ENCODE measurements around the gene APCDD1L.
"Not testable (repeated sequence)": the region's sequence is repeated elsewhere in the genome, so short reads cannot be mapped to it uniquely, and the experiment has no call there.

The APCDD1L gene

GRCh38 chr20:58542411-58543095 is 27.4 kb upstream of the APCDD1L start:
- H3K9ac ChIP-seq (ENCODE audit: low read length) = no peak overlapping the region
- no peaks in the 10 kb centered on the region for H3K36me3 ChIP-seq (ENCODE audit: control insufficient read depth, insufficient read depth, low read length, severe bottlenecking)
- peaks cover 7% of the 10 kb centered on the region for H3K9me3 ChIP-seq (ENCODE audit: control insufficient read depth, low read length)
- H3K4me3 ChIP-seq (ENCODE audit: low read length) = no peak overlapping the region
- H3K4me1 ChIP-seq (ENCODE audit: control insufficient read depth, insufficient read depth, low read length) = peaks cover 12% of the 10 kb centered on the region
- DNase-seq (ENCODE audit: low read depth) = peak; percentile 24
- H3K27me3 ChIP-seq (replicated peaks; ENCODE audit: control insufficient read depth, insufficient read depth, low read length) = no peaks in the 10 kb centered on the region

GRCh38 chr20:58542034-58542410 is 26.8 kb upstream of the APCDD1L start:
- H3K9ac ChIP-seq (ENCODE audit: low read length); H3K27me3 ChIP-seq (replicated peaks; ENCODE audit: control insufficient read depth, insufficient read depth, low read length); H3K36me3 ChIP-seq (ENCODE audit: control insufficient read depth, insufficient read depth, low read length, severe bottlenecking): not testable (repeated sequence)
- Histone ChIP-seq H3K4me1 (ENCODE audit: control insufficient read depth, insufficient read depth, low read length) (peaks cover 12% of the 10 kb centered on the region), H3K9me3 (ENCODE audit: control insufficient read depth, low read length) (peaks cover 12% of the 10 kb centered on the region), H3K4me3 (ENCODE audit: low read length) (peak overlapping the region; percentile 18)
- DNase-seq (ENCODE audit: low read depth) = peak; percentile 42

DNA sequence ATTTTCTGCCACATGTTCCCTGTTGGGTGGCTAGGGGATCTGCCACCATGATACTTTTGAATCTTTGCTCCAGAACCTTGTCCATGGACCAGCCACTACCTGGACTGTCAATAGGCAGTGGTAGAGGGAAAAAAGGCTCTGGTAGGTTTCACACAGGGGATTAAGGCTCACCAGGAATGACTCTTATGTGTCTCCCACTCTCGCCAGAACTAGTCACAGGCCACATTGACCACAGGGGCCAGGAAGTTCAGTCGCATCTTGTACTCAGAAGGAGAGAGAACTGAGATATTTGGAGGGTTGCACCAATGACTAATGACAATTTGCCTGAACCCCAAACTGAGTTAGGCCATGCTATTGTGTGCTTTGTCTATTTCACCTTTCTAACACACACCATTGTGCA is 23.6 kb upstream of the APCDD1L start:
- Histone ChIP-seq H3K4me1 (ENCODE audit: control insufficient read depth, insufficient read depth, low read length) (peaks cover 12% of the 10 kb centered on the region), H3K9me3 (ENCODE audit: control insufficient read depth, low read length) (peaks cover 13% of the 10 kb centered on the region)
- no peak for DNase-seq (ENCODE audit: low read depth)

GRCh38 chr20:58537831-58538230 is 22.6 kb upstream of the APCDD1L start:
- no peaks in the 10 kb centered on the region for H3K27me3 ChIP-seq (replicated peaks; ENCODE audit: control insufficient read depth, insufficient read depth, low read length)
- H3K9ac ChIP-seq (ENCODE audit: low read length) = no peak overlapping the region
- peaks cover 12% of the 10 kb centered on the region for H3K4me1 ChIP-seq (ENCODE audit: control insufficient read depth, insufficient read depth, low read length)
- peaks cover 16% of the 10 kb centered on the region for H3K9me3 ChIP-seq (ENCODE audit: control insufficient read depth, low read length)
- no peak overlapping the region for H3K4me3 ChIP-seq (ENCODE audit: low read length)
- no peak for DNase-seq (ENCODE audit: low read depth)
- no peaks in the 10 kb centered on the region for H3K36me3 ChIP-seq (ENCODE audit: control insufficient read depth, insufficient read depth, low read length, severe bottlenecking)

More for the DNA sequence above, 23.6 kb upstream of the APCDD1L start:
- Histone ChIP-seq H3K36me3 (ENCODE audit: control insufficient read depth, insufficient read depth, low read length, severe bottlenecking) (no peaks in the 10 kb centered on the region), H3K4me3 (ENCODE audit: low read length) (no peak overlapping the region), H3K9ac (ENCODE audit: low read length) (no peak overlapping the region), H3K27me3 (replicated peaks; ENCODE audit: control insufficient read depth, insufficient read depth, low read length) (no peaks in the 10 kb centered on the region)

- H3K9me3 ChIP-seq (ENCODE audit: control insufficient read depth, low read length) = peaks cover 32% of the 10 kb centered on the region
- H3K4me3 ChIP-seq (ENCODE audit: low read length) = no peak overlapping the region
- no peak overlapping the region for H3K9ac ChIP-seq (ENCODE audit: low read length)
- no peak for DNase-seq (ENCODE audit: low read depth)
- no peaks in the 10 kb centered on the region for H3K27me3 ChIP-seq (replicated peaks; ENCODE audit: control insufficient read depth, insufficient read depth, low read length)
- H3K36me3 ChIP-seq (ENCODE audit: control insufficient read depth, insufficient read depth, low read length, severe bottlenecking) = no peaks in the 10 kb centered on the region
- no peaks in the 10 kb centered on the region for H3K4me1 ChIP-seq (ENCODE audit: control insufficient read depth, insufficient read depth, low read length)
These were observed 21.1 kb upstream of the APCDD1L start for GRCh38 chr20:58536289-58536688.

DNA sequence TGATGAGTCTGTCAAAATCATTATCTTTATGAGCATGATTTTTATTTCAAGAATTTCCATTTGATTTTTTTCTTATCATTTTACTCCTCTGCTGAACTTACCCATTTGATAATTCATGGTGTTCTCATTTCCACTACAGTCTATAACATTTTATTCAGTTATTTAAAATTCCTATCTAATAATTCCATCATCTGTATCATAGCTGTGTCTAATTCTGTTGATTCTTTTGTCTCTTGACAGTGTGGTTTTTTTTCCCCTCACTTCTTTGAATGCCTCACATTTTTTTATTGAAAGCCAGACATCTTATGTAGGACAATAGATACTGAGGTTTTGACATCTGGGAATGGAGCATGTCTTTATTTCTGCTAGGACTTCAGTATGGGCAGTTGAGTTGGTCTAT is 16.5 kb upstream of the APCDD1L start:
- H3K9ac ChIP-seq (ENCODE audit: low read length) = no peak overlapping the region
- H3K27me3 ChIP-seq (replicated peaks; ENCODE audit: control insufficient read depth, insufficient read depth, low read length) = no peaks in the 10 kb centered on the region
- DNase-seq (ENCODE audit: low read depth) = no peak
- H3K9me3 ChIP-seq (ENCODE audit: control insufficient read depth, low read length) = peaks cover 52% of the 10 kb centered on the region
- H3K4me3 ChIP-seq (ENCODE audit: low read length) = no peak overlapping the region
- no peaks in the 10 kb centered on the region for H3K4me1 ChIP-seq (ENCODE audit: control insufficient read depth, insufficient read depth, low read length)
- H3K36me3 ChIP-seq (ENCODE audit: control insufficient read depth, insufficient read depth, low read length, severe bottlenecking) = no peaks in the 10 kb centered on the region

DNA sequence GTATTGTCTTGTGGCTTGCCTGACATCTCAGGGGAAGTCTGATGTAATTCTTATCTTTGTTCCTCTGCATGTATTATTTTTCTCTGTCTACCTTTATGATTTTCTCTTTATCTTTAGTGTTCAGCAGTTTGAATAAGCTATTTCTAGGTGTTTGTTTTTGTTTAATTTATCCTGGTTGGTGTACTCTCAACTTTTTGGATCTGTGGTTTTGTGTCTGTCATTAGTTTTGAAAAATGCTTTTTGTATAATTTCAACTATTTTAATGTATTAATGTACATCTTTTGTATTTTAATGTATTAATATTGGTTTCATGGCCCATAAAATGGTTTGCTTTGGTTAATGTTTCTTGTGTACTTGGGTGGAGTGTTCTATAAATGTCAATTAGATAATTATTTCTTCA is 15.9 kb upstream of the APCDD1L start:
- no peaks in the 10 kb centered on the region for H3K4me1 ChIP-seq (ENCODE audit: control insufficient read depth, insufficient read depth, low read length)
- no peak overlapping the region for H3K9ac ChIP-seq (ENCODE audit: low read length)
- no peak for DNase-seq (ENCODE audit: low read depth)
- peaks cover 58% of the 10 kb centered on the region for H3K9me3 ChIP-seq (ENCODE audit: control insufficient read depth, low read length)
- H3K36me3 ChIP-seq (ENCODE audit: control insufficient read depth, insufficient read depth, low read length, severe bottlenecking) = no peaks in the 10 kb centered on the region
- peak overlapping the region; percentile 15 for H3K4me3 ChIP-seq (ENCODE audit: low read length)
- no peaks in the 10 kb centered on the region for H3K27me3 ChIP-seq (replicated peaks; ENCODE audit: control insufficient read depth, insufficient read depth, low read length)

DNA sequence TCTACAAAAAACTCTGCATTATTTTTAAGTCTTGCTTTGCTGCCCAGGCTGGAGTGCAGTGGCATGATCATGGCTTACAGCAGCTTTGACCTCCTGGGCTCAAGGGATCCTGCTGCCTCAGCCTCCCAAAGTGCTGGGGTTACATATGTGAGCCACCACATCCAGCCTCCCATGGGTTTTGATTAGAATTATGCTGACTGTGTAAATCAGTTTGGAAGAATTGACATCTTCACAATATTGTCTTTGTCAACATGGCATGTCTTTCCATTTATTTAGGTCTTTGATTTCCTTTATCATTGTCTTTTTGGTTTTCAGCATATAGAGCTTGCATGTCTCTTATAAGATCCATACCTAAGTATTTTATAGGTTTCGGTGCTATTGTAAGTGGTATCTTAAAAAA is 13.2 kb upstream of the APCDD1L start:
- H3K27me3 ChIP-seq (replicated peaks; ENCODE audit: control insufficient read depth, insufficient read depth, low read length) = no peaks in the 10 kb centered on the region
- no peak for DNase-seq (ENCODE audit: low read depth)
- no peak overlapping the region for H3K4me3 ChIP-seq (ENCODE audit: low read length)
- no peak overlapping the region for H3K9ac ChIP-seq (ENCODE audit: low read length)
- H3K9me3 ChIP-seq (ENCODE audit: control insufficient read depth, low read length) = peaks cover 65% of the 10 kb centered on the region
- H3K4me1 ChIP-seq (ENCODE audit: control insufficient read depth, insufficient read depth, low read length) = peaks cover 8% of the 10 kb centered on the region
- no peaks in the 10 kb centered on the region for H3K36me3 ChIP-seq (ENCODE audit: control insufficient read depth, insufficient read depth, low read length, severe bottlenecking)

GRCh38 chr20:58526411-58526810 is 11.2 kb upstream of the APCDD1L start:
- Histone ChIP-seq H3K9me3 (ENCODE audit: control insufficient read depth, low read length) (peaks cover 47% of the 10 kb centered on the region), H3K4me3 (ENCODE audit: low read length) (no peak overlapping the region), H3K36me3 (ENCODE audit: control insufficient read depth, insufficient read depth, low read length, severe bottlenecking) (no peaks in the 10 kb centered on the region), H3K9ac (ENCODE audit: low read length) (no peak overlapping the region), H3K27me3 (replicated peaks; ENCODE audit: control insufficient read depth, insufficient read depth, low read length) (no peaks in the 10 kb centered on the region), H3K4me1 (ENCODE audit: control insufficient read depth, insufficient read depth, low read length) (peaks cover 8% of the 10 kb centered on the region)
- no peak for DNase-seq (ENCODE audit: low read depth)

GRCh38 chr20:58524814-58525213 is 9.6 kb upstream of the APCDD1L start:
- peaks cover 34% of the 10 kb centered on the region for H3K9me3 ChIP-seq (ENCODE audit: control insufficient read depth, low read length)
- H3K9ac ChIP-seq (ENCODE audit: low read length) = no peak overlapping the region
- H3K36me3 ChIP-seq (ENCODE audit: control insufficient read depth, insufficient read depth, low read length, severe bottlenecking) = no peaks in the 10 kb centered on the region
- no peaks in the 10 kb centered on the region for H3K27me3 ChIP-seq (replicated peaks; ENCODE audit: control insufficient read depth, insufficient read depth, low read length)
- DNase-seq (ENCODE audit: low read depth) = no peak
- H3K4me1 ChIP-seq (ENCODE audit: control insufficient read depth, insufficient read depth, low read length) = peaks cover 8% of the 10 kb centered on the region
- no peak overlapping the region for H3K4me3 ChIP-seq (ENCODE audit: low read length)

DNA sequence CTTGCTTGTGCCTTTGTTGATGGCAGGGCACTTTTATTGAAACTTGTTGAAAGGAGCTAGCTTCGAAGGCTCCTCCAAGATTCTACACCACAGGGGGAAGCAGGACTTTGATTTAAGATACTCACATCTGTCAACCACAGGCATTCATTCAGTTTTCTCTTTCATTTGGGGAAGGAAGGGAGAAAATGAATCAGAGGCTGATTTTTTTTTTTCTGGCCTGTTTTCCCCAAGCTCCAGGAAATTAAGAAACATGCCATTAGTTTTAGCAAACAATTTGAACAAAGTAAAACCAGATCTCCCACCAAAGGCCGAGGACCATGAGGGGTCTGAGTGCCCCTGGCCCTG is 8.7 kb upstream of the APCDD1L start:
- DNase-seq (ENCODE audit: low read depth) = no peak
- Histone ChIP-seq H3K27me3 (replicated peaks; ENCODE audit: control insufficient read depth, insufficient read depth, low read length) (no peaks in the 10 kb centered on the region), H3K9me3 (ENCODE audit: control insufficient read depth, low read length) (peaks cover 26% of the 10 kb centered on the region), H3K4me3 (ENCODE audit: low read length) (no peak overlapping the region), H3K4me1 (ENCODE audit: control insufficient read depth, insufficient read depth, low read length) (peaks cover 8% of the 10 kb centered on the region), H3K36me3 (ENCODE audit: control insufficient read depth, insufficient read depth, low read length, severe bottlenecking) (no peaks in the 10 kb centered on the region), H3K9ac (ENCODE audit: low read length) (no peak overlapping the region)

All from adipocyte (in vitro differentiated cells).